Calu3 (cell line): ENCODE results near the gene TBKBP1. TPM values are rescaled to one million over a fixed set of nuclear protein-coding genes. Genes with fewer than 3 reads are reported as not detected.

Source experiments
- BruUV-seq: library from RNA; stranded (reverse); fragments of 400-500 nt; replicated peaks from 2 replicates; lab custom pipeline; 2021; lab: Mats Ljungman, UMichigan
- CTCF ChIA-PET: fragments of 300-600 bp; sonication (Branson Sonifier 250); formaldehyde crosslinking; loops from one replicate; lab custom pipeline; 2022; ENCODE audit warnings: antibody characterized with exemption; lab: Charles Lee
- DNase-seq: peaks from one replicate; pipeline ENCODE4 v3.0.0; 2022
- H3K27ac Mint-ChIP-seq: one replicate; pipeline ENCODE4 v1.8.0; 2022; ENCODE audit warnings: mixed read lengths; ENCODE audit not compliant: unreplicated experiment
- H3K27me3 Mint-ChIP-seq: one replicate; pipeline ENCODE4 v1.8.0; 2022; ENCODE audit warnings: mixed read lengths; ENCODE audit not compliant: unreplicated experiment
- H3K36me3 Mint-ChIP-seq: one replicate; pipeline ENCODE4 v1.8.0; 2022; ENCODE audit warnings: mild to moderate bottlenecking, moderate library complexity, mixed read lengths; ENCODE audit not compliant: insufficient read depth, unreplicated experiment
- H3K4me1 Mint-ChIP-seq: one replicate; pipeline ENCODE4 v1.8.0; 2022; ENCODE audit warnings: mild to moderate bottlenecking, low read depth, mixed read lengths; ENCODE audit not compliant: unreplicated experiment
- H3K4me3 Mint-ChIP-seq: one replicate; pipeline ENCODE4 v1.8.0; 2022; ENCODE audit warnings: mild to moderate bottlenecking, low read depth, moderate library complexity, mixed read lengths; ENCODE audit not compliant: unreplicated experiment
- H3K9me3 Mint-ChIP-seq: one replicate; pipeline ENCODE4 v1.8.0; 2022; ENCODE audit warnings: low read depth, mixed read lengths; ENCODE audit not compliant: unreplicated experiment
- CTCF ChIP-seq: fragments of 200-600 bp; IDR thresholded peaks from one replicate; pipeline ENCODE4 v1.8.0; 2022; ENCODE audit warnings: antibody characterized with exemption; ENCODE audit not compliant: unreplicated experiment
- intact Hi-C: fragments of 100-400 bp; cut with micrococcal nuclease; formaldehyde crosslinking; loops from one replicate; pipeline ENCODE4 v1.10.0; 2022; ENCODE audit not compliant: unreplicated experiment
- total RNA-seq: library from RNA; stranded (reverse); gene quantifications from 2 replicates; pipeline ENCODE4 v1.2.3, GENCODE V29; 2022

TBKBP1 gene
- total RNA-seq, 1 experiment from 2014 or later = 6.4 TPM

GRCh38 chr17:47653442-47653841, 40.5 kb upstream of the TBKBP1 start:
- H3K27me3 Mint-ChIP-seq = no peaks in the 10 kb centered on the region
- peaks cover 47% of the 10 kb centered on the region for H3K4me1 Mint-ChIP-seq
- no peak for TF ChIP-seq CTCF
- no peak overlapping the region for H3K27ac Mint-ChIP-seq
- no peak for DNase-seq
- H3K36me3 Mint-ChIP-seq = peaks cover 98% of the 10 kb centered on the region
- intact Hi-C loops = no loop called here
- H3K9me3 Mint-ChIP-seq = no peaks in the 10 kb centered on the region
- CTCF ChIA-PET = no interaction called here
- peak overlapping the region; percentile 37 for H3K4me3 Mint-ChIP-seq
- BruUV-seq = no TSS peak

- BruUV-seq = no TSS peak
- H3K36me3 Mint-ChIP-seq = peaks cover 96% of the 10 kb centered on the region
Measured at GRCh38 chr17:47654991-47655390, 39.0 kb upstream of the TBKBP1 start.

GRCh38 chr17:47660064-47660492, 33.9 kb upstream of the TBKBP1 start:
- H3K4me3 Mint-ChIP-seq = no peak overlapping the region
- DNase-seq = no peak
- CTCF ChIA-PET = interaction anchor here (0.6 kb wide), 2 partner anchors 17 to 52 kb away, joined by 3 to 4 read pairs; no protein-coding TSS in a partner anchor
- BruUV-seq = no TSS peak
- no peaks in the 10 kb centered on the region for H3K27me3 Mint-ChIP-seq
- no peak for TF ChIP-seq CTCF
- H3K36me3 Mint-ChIP-seq = peaks cover 94% of the 10 kb centered on the region
- peak overlapping the region; percentile 18 for H3K27ac Mint-ChIP-seq
- H3K4me1 Mint-ChIP-seq = peaks cover 14% of the 10 kb centered on the region
- no peaks in the 10 kb centered on the region for H3K9me3 Mint-ChIP-seq
- intact Hi-C loops = no loop called here

More at GRCh38 chr17:47654991-47655390, 39.0 kb upstream of the TBKBP1 start:
- DNase-seq = no peak
- Mint-ChIP-seq H3K4me3 (no peak overlapping the region), H3K9me3 (no peaks in the 10 kb centered on the region), H3K27ac (no peak overlapping the region), H3K4me1 (peaks cover 51% of the 10 kb centered on the region), H3K27me3 (no peaks in the 10 kb centered on the region)
- no peak for TF ChIP-seq CTCF
- intact Hi-C loops = no loop called here
- CTCF ChIA-PET = interaction anchor here (0.7 to 0.8 kb wide), 4 partner anchors 67 to 822 kb away, joined by 3 to 7 read pairs (median 4); no protein-coding TSS in a partner anchor

- CTCF ChIA-PET = interaction anchor here (0.7 to 1.2 kb wide), 2 partner anchors 24 to 648 kb away, joined by 4 read pairs; no protein-coding TSS in a partner anchor
- Mint-ChIP-seq H3K9me3 (no peaks in the 10 kb centered on the region), H3K27me3 (no peaks in the 10 kb centered on the region), H3K36me3 (peaks cover 94% of the 10 kb centered on the region), H3K4me1 (no peaks in the 10 kb centered on the region), H3K4me3 (no peak overlapping the region), H3K27ac (peak overlapping the region; percentile 4)
- intact Hi-C loops = no loop called here
- DNase-seq = peak; percentile 80
- no TSS peak for BruUV-seq
- peak; percentile 79 for TF ChIP-seq CTCF
Measured at GRCh38 chr17:47663912-47664623, 29.9 kb upstream of the TBKBP1 start.
